GM21367 (cell line): ENCODE measurements around the gene CCDC110.

Source experiments
- ATAC-seq: cut with Tn5 transposase; IDR thresholded peaks from one replicate; pipeline ENCODE4 v1.9.1; 2021; ENCODE audit not compliant: unreplicated experiment

CCDC110 gene

GRCh38 chr4:185473247-185473646, 1.7 kb upstream of the CCDC110 start:
- no peak for ATAC-seq

- no peak for ATAC-seq
Observed at GRCh38 chr4:185472103-185472542, 590 bp upstream of the CCDC110 start.

- no peak for ATAC-seq
Observed at GRCh38 chr4:185470501-185471195, 885 bp downstream of the CCDC110 start.

GRCh38 chr4:185469580-185470154, 1.9 kb downstream of the CCDC110 start:
- ATAC-seq: no peak

- no peak for ATAC-seq
Observed at GRCh38 chr4:185468999-185469398, 2.5 kb downstream of the CCDC110 start.

- ATAC-seq: no peak
Observed at GRCh38 chr4:185467991-185468390, 3.5 kb downstream of the CCDC110 start.

GRCh38 chr4:185467101-185467500, 4.4 kb downstream of the CCDC110 start:
- ATAC-seq: no peak

GRCh38 chr4:185465707-185466106, 5.8 kb downstream of the CCDC110 start:
- no peak for ATAC-seq

- no peak for ATAC-seq
Observed at GRCh38 chr4:185464887-185465286, 6.6 kb downstream of the CCDC110 start.

GRCh38 chr4:185464183-185464582, 7.3 kb downstream of the CCDC110 start:
- no peak for ATAC-seq

- no peak for ATAC-seq
Observed at GRCh38 chr4:185463541-185463940, 8.0 kb downstream of the CCDC110 start.

GRCh38 chr4:185461565-185461964, 10.0 kb downstream of the CCDC110 start:
- no peak for ATAC-seq

- ATAC-seq: no peak
Observed at GRCh38 chr4:185457136-185457535, 14.4 kb downstream of the CCDC110 start.

- ATAC-seq: no peak
Observed at GRCh38 chr4:185456131-185456530, 15.4 kb downstream of the CCDC110 start.

- no peak for ATAC-seq
Observed at GRCh38 chr4:185445209-185445608, 26.3 kb downstream of the CCDC110 start.

GRCh38 chr4:185441479-185441878, 30.1 kb downstream of the CCDC110 start:
- no peak for ATAC-seq

GRCh38 chr4:185437809-185438208, 33.7 kb downstream of the CCDC110 start:
- no peak for ATAC-seq

- ATAC-seq: no peak
Observed at GRCh38 chr4:185435466-185435865, 36.1 kb downstream of the CCDC110 start.

GRCh38 chr4:185429660-185430059, 41.9 kb downstream of the CCDC110 start:
- no peak for ATAC-seq

- ATAC-seq: no peak
Observed at GRCh38 chr4:185426960-185427688, 44.4 kb downstream of the CCDC110 start.

- peak; percentile 88 for ATAC-seq
Observed at GRCh38 chr4:185425647-185426352, 45.7 kb downstream of the CCDC110 start, which contains the start of gene UFSP2. Gene UFSP2, minus strand, starts transcription at chr4:185425964. Its CDS starts 96 bp downstream, at chr4:185425868.
